ENCODE data around the gene TTC23. TPM values are rescaled to one million over a fixed set of nuclear protein-coding genes. Genes with fewer than 3 reads are reported as not detected.

The TTC23 gene
- total RNA-seq, 1 experiment from 2014 or later, result 17.8 TPM

DNA sequence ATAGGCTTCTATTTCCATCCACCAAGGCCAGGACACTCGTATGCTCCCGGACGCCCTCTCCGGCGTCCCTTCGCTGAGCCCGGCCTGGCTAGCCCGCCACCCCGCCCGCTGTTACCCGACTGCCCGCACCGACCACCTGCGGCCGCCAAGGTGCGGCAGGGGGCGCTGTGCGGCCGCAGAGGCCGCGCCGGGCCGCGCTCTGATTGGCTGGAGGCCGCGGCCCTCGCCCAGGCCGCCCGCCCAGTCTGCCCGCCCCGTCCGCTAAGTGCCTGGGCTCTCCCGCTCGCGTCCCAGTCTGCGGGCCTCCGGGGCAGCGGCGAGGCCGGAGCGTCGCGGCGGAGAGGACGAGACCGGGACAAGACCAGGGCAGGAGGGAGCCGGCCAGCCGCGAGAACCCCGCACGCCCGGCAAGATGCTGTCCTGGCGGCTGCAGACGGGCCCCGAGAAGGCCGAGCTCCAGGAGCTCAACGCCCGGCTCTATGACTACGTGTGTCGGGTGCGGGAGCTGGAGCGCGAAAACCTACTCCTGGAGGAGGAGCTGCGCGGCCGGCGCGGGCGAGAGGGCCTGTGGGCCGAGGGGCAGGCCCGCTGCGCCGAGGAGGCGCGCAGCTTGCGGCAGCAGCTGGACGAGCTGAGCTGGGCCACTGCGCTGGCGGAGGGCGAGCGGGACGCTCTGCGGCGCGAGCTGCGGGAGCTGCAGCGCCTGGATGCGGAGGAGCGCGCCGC is 144.4 kb downstream of the TTC23 start, which contains the start of gene SYNM (continued):
- no peak for TF ChIP-seq NFATC4 (CRISPR knock-in tag; IDR thresholded peaks at IDR 0.05)
- TF ChIP-seq, protein P1, sequence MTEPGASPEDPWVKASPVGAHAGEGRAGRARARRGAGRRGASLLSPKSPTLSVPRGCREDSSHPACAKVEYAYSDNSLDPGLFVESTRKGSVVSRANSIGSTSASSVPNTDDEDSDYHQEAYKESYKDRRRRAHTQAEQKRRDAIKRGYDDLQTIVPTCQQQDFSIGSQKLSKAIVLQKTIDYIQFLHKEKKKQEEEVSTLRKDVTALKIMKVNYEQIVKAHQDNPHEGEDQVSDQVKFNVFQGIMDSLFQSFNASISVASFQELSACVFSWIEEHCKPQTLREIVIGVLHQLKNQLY (CRISPR knock-in tag; IDR thresholded peaks at IDR 0.05), result no peak

DNA sequence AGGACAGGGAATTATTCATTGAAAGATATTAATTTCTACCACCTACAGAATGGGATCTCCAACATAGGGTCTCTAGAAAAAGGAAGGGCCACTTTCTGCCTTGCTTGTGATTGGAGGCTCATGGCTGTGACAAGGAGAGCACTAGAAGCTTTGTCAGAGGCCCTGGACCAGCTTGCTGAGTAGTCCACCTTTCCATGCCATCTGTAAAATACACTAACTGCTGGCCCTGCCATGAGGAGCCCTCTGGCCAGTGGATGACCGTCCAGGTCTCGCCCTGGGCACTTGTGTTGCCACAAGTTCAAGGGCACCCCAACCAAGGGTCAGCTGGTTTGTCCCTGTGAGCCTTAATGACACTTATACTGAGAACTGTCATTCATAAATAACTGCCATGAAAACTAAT is 146.1 kb downstream of the TTC23 start:
- 0 out of 2 replicates have a peak, but pooled peaks cover 4% of the 10 kb centered on the region for H3K4me1 Mint-ChIP-seq
- H3K27ac Mint-ChIP-seq, result no peak overlapping the region
- DNase-seq (ENCODE audit: low spot score), result no peak
- ChIA-PET CTCF (no interaction called here), POLR2A (interaction anchor here (0.7 kb wide), 1 partner anchor 149 kb away, joined by 4 read pairs; no protein-coding TSS in a partner anchor)
- no peak overlapping the region for H3K4me3 Mint-ChIP-seq
- peaks cover 78% of the 10 kb centered on the region for H3K27me3 Mint-ChIP-seq (ENCODE audit: low read depth)
- H3K9me3 Mint-ChIP-seq, result no peaks in the 10 kb centered on the region
- no peak for ATAC-seq
- TF ChIP-seq IRF2 (CRISPR knock-in tag; IDR thresholded peaks at IDR 0.05; ENCODE audit: borderline replicate concordance, low read depth) (no peak), NFATC4 (CRISPR knock-in tag; IDR thresholded peaks at IDR 0.05) (no peak), ATF1 (CRISPR knock-in tag; IDR thresholded peaks at IDR 0.05) (no peak), E2F4 (CRISPR knock-in tag; IDR thresholded peaks at IDR 0.05; ENCODE audit: borderline replicate concordance, low read depth) (no peak), TP53 (CRISPR knock-in tag; IDR thresholded peaks at IDR 0.05) (no peak), TEAD1 (CRISPR knock-in tag; IDR thresholded peaks at IDR 0.05) (no peak), ZNF416 (CRISPR knock-in tag; IDR thresholded peaks at IDR 0.05) (no peak), ZNF121 (CRISPR knock-in tag; IDR thresholded peaks at IDR 0.05) (no peak), NFE2L1 (CRISPR knock-in tag; IDR thresholded peaks at IDR 0.05) (no peak), CREM (CRISPR knock-in tag; IDR thresholded peaks at IDR 0.05) (no peak), NFYB (CRISPR knock-in tag; conservative IDR thresholded peaks at IDR 0.05; ENCODE audit: low read depth) (no peak)
- TF ChIP-seq, protein P2, sequence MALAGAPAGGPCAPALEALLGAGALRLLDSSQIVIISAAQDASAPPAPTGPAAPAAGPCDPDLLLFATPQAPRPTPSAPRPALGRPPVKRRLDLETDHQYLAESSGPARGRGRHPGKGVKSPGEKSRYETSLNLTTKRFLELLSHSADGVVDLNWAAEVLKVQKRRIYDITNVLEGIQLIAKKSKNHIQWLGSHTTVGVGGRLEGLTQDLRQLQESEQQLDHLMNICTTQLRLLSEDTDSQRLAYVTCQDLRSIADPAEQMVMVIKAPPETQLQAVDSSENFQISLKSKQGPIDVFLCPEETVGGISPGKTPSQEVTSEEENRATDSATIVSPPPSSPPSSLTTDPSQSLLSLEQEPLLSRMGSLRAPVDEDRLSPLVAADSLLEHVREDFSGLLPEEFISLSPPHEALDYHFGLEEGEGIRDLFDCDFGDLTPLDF (CRISPR knock-in tag; IDR thresholded peaks at IDR 0.05), result no peak
- no peaks in the 10 kb centered on the region for H3K36me3 Mint-ChIP-seq

GRCh38 chr15:99102332-99103235 is 146.8 kb downstream of the TTC23 start:
- ChIA-PET CTCF (interaction anchor here (0.6 to 1.5 kb wide), 2 partner anchors 44 to 79 kb away, joined by 3 read pairs; no protein-coding TSS in a partner anchor), POLR2A (no interaction called here)
- Mint-ChIP-seq H3K27me3 (ENCODE audit: low read depth) (peaks cover 74% of the 10 kb centered on the region), H3K4me1 (0 out of 2 replicates have a peak, but pooled peaks cover 4% of the 10 kb centered on the region), H3K36me3 (no peaks in the 10 kb centered on the region), H3K4me3 (no peak overlapping the region), H3K27ac (no peak overlapping the region), H3K9me3 (no peaks in the 10 kb centered on the region)
- DNase-seq (ENCODE audit: low spot score) (no peak), ATAC-seq (no peak)
- TF ChIP-seq ZNF416 (CRISPR knock-in tag; IDR thresholded peaks at IDR 0.05) (no peak), ZNF232 (CRISPR knock-in tag; IDR thresholded peaks at IDR 0.05) (no peak), NFATC4 (CRISPR knock-in tag; IDR thresholded peaks at IDR 0.05) (no peak), MYBL2 (CRISPR knock-in tag; IDR thresholded peaks at IDR 0.05) (no peak), ZNF219 (CRISPR knock-in tag; IDR thresholded peaks at IDR 0.05; ENCODE audit: borderline replicate concordance) (no peak), SP1 (CRISPR knock-in tag; conservative IDR thresholded peaks at IDR 0.05) (no peak), JUN (CRISPR knock-in tag; IDR thresholded peaks at IDR 0.05) (no peak), EMX1 (CRISPR knock-in tag; IDR thresholded peaks at IDR 0.05) (no peak), NR3C1 (CRISPR knock-in tag; conservative IDR thresholded peaks at IDR 0.05; ENCODE audit: low read depth) (no peak), ZNF281 (CRISPR knock-in tag; IDR thresholded peaks at IDR 0.05) (no peak)
- TF ChIP-seq, protein P3, sequence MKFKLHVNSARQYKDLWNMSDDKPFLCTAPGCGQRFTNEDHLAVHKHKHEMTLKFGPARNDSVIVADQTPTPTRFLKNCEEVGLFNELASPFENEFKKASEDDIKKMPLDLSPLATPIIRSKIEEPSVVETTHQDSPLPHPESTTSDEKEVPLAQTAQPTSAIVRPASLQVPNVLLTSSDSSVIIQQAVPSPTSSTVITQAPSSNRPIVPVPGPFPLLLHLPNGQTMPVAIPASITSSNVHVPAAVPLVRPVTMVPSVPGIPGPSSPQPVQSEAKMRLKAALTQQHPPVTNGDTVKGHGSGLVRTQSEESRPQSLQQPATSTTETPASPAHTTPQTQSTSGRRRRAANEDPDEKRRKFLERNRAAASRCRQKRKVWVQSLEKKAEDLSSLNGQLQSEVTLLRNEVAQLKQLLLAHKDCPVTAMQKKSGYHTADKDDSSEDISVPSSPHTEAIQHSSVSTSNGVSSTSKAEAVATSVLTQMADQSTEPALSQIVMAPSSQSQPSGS (CRISPR knock-in tag; IDR thresholded peaks at IDR 0.05; ENCODE audit: borderline replicate concordance, low read depth), result no peak
- TF ChIP-seq, protein P4, sequence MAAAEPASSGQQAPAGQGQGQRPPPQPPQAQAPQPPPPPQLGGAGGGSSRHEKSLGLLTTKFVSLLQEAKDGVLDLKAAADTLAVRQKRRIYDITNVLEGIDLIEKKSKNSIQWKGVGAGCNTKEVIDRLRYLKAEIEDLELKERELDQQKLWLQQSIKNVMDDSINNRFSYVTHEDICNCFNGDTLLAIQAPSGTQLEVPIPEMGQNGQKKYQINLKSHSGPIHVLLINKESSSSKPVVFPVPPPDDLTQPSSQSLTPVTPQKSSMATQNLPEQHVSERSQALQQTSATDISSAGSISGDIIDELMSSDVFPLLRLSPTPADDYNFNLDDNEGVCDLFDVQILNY (CRISPR knock-in tag; IDR thresholded peaks at IDR 0.05), result no peak

Measured in WTC11 (cell line).